ENCODE measurements around the gene MAP9.
"Not testable (repeated sequence)": the region's sequence is repeated elsewhere in the genome, so short reads cannot be mapped to it uniquely, and the experiment has no call there.

Gene MAP9

GRCh38 chr4:155312027-155312426, 64.7 kb downstream of the MAP9 start:
- not testable (repeated sequence) for H3K9me3 Mint-ChIP-seq; H3K4me1 Mint-ChIP-seq (ENCODE audit: low read depth); H3K27me3 Mint-ChIP-seq (ENCODE audit: low read depth); H3K4me3 Mint-ChIP-seq; H3K27ac Mint-ChIP-seq; H3K36me3 Mint-ChIP-seq (ENCODE audit: low read depth)

- H3K9me3 Mint-ChIP-seq: no peaks in the 10 kb centered on the region
- no peak overlapping the region for H3K4me3 Mint-ChIP-seq
- H3K27ac Mint-ChIP-seq: no peak overlapping the region
- no peaks in the 10 kb centered on the region for H3K36me3 Mint-ChIP-seq (ENCODE audit: low read depth)
- no peaks in the 10 kb centered on the region for H3K4me1 Mint-ChIP-seq (ENCODE audit: low read depth)
- H3K27me3 Mint-ChIP-seq (ENCODE audit: low read depth): no peaks in the 10 kb centered on the region
These were observed 69.0 kb downstream of the MAP9 start for GRCh38 chr4:155307731-155308277.

- no peaks in the 10 kb centered on the region for H3K36me3 Mint-ChIP-seq (ENCODE audit: low read depth)
- H3K27me3 Mint-ChIP-seq (ENCODE audit: low read depth): no peaks in the 10 kb centered on the region
- no peaks in the 10 kb centered on the region for H3K4me1 Mint-ChIP-seq (ENCODE audit: low read depth)
- no peaks in the 10 kb centered on the region for H3K9me3 Mint-ChIP-seq
- no peak overlapping the region for H3K27ac Mint-ChIP-seq
- H3K4me3 Mint-ChIP-seq: no peak overlapping the region
These were observed 71.1 kb downstream of the MAP9 start for GRCh38 chr4:155305619-155306018.

GRCh38 chr4:155304375-155304774, 72.4 kb downstream of the MAP9 start:
- Mint-ChIP-seq H3K36me3 (ENCODE audit: low read depth) (no peaks in the 10 kb centered on the region), H3K4me1 (ENCODE audit: low read depth) (no peaks in the 10 kb centered on the region), H3K9me3 (no peaks in the 10 kb centered on the region), H3K4me3 (no peak overlapping the region), H3K27ac (no peak overlapping the region), H3K27me3 (ENCODE audit: low read depth) (no peaks in the 10 kb centered on the region)

GRCh38 chr4:155299103-155299502, 77.7 kb downstream of the MAP9 start:
- H3K27ac Mint-ChIP-seq: no peak overlapping the region
- H3K9me3 Mint-ChIP-seq: no peaks in the 10 kb centered on the region
- no peaks in the 10 kb centered on the region for H3K36me3 Mint-ChIP-seq (ENCODE audit: low read depth)
- H3K4me3 Mint-ChIP-seq: no peak overlapping the region
- H3K4me1 Mint-ChIP-seq (ENCODE audit: low read depth): no peaks in the 10 kb centered on the region
- H3K27me3 Mint-ChIP-seq (ENCODE audit: low read depth): no peaks in the 10 kb centered on the region
